Activated naive CD4-positive, alpha-beta T cell treated with anti-CD3 and anti-CD28 coated beads, Interleukin-2, amount 10 ng/mL, durations not matched to agents 7 days and 5 days (primary cell): ENCODE data around the gene YBX3.

ENCODE experiments used
- CTCF ChIA-PET: fragments of 350-600 bp; sonication (Branson Sonifier 250); formaldehyde crosslinking; loops from one replicate; lab custom pipeline; 2021; ENCODE audit warnings: antibody characterized with exemption; lab: Charles Lee
- DNase-seq: peaks from one replicate; pipeline ENCODE4 v3.0.0-alpha.2; 2020
- H3K27ac Mint-ChIP-seq: one replicate; pipeline ENCODE4 v1.8.0; 2021; ENCODE audit warnings: mild to moderate bottlenecking, moderate library complexity, mixed read lengths
- H3K27me3 Mint-ChIP-seq: one replicate; pipeline ENCODE4 v1.8.0; 2021; ENCODE audit warnings: mild to moderate bottlenecking, mixed read lengths
- H3K36me3 Mint-ChIP-seq: one replicate; pipeline ENCODE4 v1.8.0; 2021; ENCODE audit warnings: mixed read lengths
- H3K4me1 Mint-ChIP-seq: one replicate; pipeline ENCODE4 v1.8.0; 2021; ENCODE audit warnings: mixed read lengths
- H3K4me3 Mint-ChIP-seq: one replicate; pipeline ENCODE4 v1.8.0; 2021; ENCODE audit warnings: mild to moderate bottlenecking, moderate library complexity, mixed read lengths
- H3K9me3 Mint-ChIP-seq: one replicate; pipeline ENCODE4 v1.8.0; 2021; ENCODE audit warnings: mixed read lengths

YBX3 gene

DNA sequence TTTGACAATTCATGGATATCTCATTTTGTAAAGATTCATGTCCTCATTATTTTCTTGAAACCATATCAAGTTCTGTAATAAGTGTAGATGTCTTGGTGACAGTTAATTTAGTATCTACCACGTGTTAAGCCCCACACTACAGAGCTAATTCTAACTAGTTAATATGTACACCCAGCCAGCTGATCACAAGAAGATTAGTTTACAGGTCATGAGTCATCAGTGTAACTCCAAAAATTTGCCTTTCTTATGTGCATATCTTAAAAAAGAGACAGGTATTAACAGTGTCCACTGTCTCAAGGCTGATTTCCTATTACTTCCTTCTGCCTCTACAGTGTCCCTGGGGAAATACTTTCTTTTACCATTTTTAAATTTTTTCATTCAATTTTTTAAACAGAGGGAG is 13.3 kb upstream of the YBX3 start:
- no peaks in the 10 kb centered on the region for H3K36me3 Mint-ChIP-seq
- no peak for DNase-seq
- H3K27me3 Mint-ChIP-seq: peaks cover 38% of the 10 kb centered on the region
- H3K27ac Mint-ChIP-seq: no peak overlapping the region
- CTCF ChIA-PET: no interaction called here
- H3K4me1 Mint-ChIP-seq: no peaks in the 10 kb centered on the region
- H3K9me3 Mint-ChIP-seq: no peaks in the 10 kb centered on the region
- H3K4me3 Mint-ChIP-seq: no peak overlapping the region

DNA sequence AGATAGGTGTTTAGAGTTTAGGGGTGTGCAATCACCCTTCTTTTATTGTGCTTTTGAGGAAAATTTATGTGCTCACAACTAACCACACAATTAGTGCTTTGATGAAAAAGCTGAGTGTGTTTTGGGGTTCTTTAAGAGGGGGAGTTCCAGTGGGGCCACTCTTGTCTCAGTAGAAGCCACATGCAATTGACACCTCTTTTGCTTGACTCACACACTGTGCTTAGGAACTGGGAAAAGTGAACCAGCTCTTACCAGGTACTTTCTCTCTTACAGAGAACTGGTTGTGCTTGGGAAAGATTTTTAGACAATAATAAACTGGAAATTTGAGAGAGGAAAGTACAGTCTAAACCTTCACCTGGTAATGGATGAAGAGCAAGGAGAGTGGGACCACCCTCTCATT is 12.3 kb upstream of the YBX3 start:
- Mint-ChIP-seq H3K27ac (no peak overlapping the region), H3K4me3 (no peak overlapping the region), H3K4me1 (no peaks in the 10 kb centered on the region), H3K27me3 (peaks cover 40% of the 10 kb centered on the region), H3K9me3 (no peaks in the 10 kb centered on the region), H3K36me3 (no peaks in the 10 kb centered on the region)
- DNase-seq: no peak
- CTCF ChIA-PET: interaction anchor here (1.8 kb wide), 1 partner anchor 15 kb away, joined by 7 read pairs; no protein-coding TSS in a partner anchor

DNA sequence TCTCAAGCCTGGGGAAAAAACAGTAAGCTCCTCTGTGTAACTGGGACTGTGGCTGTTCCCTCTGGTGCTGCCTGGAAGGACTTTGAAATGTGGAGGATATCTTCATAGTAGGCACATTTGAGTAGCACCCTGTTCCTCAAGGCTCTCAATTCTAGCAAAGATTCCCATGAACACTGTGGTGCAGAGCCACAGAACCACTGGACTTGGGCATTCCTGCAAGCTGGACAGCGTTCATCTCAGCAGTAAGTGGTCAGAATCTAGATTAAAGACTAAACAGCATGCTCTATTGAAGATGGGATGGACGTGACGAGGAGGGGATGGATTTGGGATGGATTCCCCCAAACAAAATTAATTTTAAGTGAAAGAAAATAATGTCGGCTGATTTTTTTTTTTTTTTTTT is 9.4 kb upstream of the YBX3 start:
- Mint-ChIP-seq H3K27ac (no peak overlapping the region), H3K27me3 (peaks cover 52% of the 10 kb centered on the region), H3K36me3 (no peaks in the 10 kb centered on the region), H3K9me3 (no peaks in the 10 kb centered on the region), H3K4me1 (no peaks in the 10 kb centered on the region), H3K4me3 (no peak overlapping the region)
- CTCF ChIA-PET: interaction anchor here (0.8 to 1.6 kb wide), 3 partner anchors 8 to 17 kb away, joined by 3 to 4 read pairs (median 3); no protein-coding TSS in a partner anchor
- no peak for DNase-seq

DNA sequence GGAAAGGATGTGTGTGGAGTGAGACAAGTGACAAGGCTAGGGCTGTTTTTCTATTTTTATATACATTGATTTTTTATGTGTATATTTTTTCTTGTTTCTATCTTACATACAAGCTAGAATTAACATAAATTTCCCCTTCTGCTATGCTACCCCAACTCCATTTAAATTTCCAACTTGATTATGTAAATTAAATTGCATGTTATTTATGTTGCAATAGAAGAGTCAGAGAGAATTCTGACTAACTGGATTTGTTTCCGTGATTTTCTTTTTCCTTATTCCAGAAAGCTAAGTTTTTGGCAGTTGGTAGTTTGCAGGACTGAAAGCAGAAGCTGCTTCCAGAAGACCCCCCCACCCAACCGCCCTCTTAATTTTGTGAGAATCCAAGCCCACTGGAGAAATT is 8.9 kb upstream of the YBX3 start:
- DNase-seq: no peak
- H3K4me3 Mint-ChIP-seq: no peak overlapping the region
- H3K4me1 Mint-ChIP-seq: no peaks in the 10 kb centered on the region
- H3K27me3 Mint-ChIP-seq: peaks cover 56% of the 10 kb centered on the region
- H3K9me3 Mint-ChIP-seq: no peaks in the 10 kb centered on the region
- H3K36me3 Mint-ChIP-seq: no peaks in the 10 kb centered on the region
- CTCF ChIA-PET: interaction anchor here (0.8 to 1.6 kb wide), 3 partner anchors 8 to 17 kb away, joined by 3 to 4 read pairs (median 3); no protein-coding TSS in a partner anchor
- H3K27ac Mint-ChIP-seq: no peak overlapping the region

DNA sequence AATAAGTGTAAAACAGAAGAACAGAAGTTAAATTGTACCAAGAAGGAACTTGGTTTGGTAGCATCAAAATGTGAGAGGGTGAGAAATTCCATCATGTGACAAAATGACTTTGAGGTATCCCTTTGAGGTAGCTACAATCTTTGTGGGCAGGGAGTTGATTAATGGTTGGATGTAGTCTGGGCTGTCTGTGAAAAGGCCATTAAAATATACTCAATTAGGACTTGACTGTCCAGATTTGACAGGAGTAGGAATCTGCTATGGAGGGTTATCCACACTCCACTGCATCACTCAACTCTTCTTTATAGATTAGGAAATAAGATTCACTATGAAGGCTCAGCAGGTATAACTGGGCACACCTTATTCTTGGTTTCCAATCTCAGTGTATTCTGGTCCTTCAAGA is 7.4 kb upstream of the YBX3 start:
- Mint-ChIP-seq H3K27ac (no peak overlapping the region), H3K27me3 (peaks cover 64% of the 10 kb centered on the region), H3K9me3 (no peaks in the 10 kb centered on the region), H3K36me3 (no peaks in the 10 kb centered on the region), H3K4me1 (no peaks in the 10 kb centered on the region), H3K4me3 (no peak overlapping the region)
- CTCF ChIA-PET: no interaction called here
- no peak for DNase-seq

DNA sequence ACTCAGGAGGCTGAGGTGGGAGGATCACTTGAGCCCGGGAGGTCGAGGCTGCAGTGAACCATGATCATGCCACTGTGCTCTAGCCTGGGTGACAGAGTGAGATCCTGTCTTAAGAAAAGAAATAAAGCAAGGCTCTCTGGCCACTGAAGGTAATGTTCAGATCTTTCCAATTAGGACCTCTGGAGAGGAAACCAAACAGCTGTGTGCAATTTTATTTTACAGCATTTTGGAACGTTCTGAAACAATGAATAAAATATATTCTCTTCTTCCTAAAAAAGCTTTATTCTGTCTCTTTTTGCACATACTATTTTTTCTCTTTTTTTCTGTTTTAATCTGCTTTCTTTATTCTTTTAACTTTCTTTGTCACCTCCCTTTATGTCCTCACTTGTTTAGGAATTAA is 5.0 kb upstream of the YBX3 start:
- H3K27me3 Mint-ChIP-seq: peaks cover 72% of the 10 kb centered on the region
- peaks cover 10% of the 10 kb centered on the region for H3K4me1 Mint-ChIP-seq
- no peak for DNase-seq
- H3K9me3 Mint-ChIP-seq: no peaks in the 10 kb centered on the region
- H3K4me3 Mint-ChIP-seq: no peak overlapping the region
- no peak overlapping the region for H3K27ac Mint-ChIP-seq
- no peaks in the 10 kb centered on the region for H3K36me3 Mint-ChIP-seq
- CTCF ChIA-PET: no interaction called here

DNA sequence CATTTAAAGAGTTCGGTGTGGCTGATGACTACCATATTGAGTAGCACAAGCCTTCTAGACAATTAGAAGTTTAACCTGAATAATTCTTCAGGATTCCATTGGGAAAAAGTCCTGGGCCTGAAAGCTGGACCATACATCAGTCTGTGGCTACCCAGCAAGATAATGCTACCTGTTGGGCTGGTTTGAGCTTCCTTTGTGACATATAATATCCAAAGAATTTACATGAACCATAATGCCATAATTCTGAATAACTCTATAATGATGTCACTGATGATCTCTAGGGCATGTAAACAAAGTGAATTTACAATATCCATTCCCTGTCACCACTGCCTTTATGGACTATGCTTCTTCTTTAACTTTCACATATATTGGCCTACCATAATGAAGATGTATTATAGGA is 3.8 kb upstream of the YBX3 start:
- no peak overlapping the region for H3K27ac Mint-ChIP-seq
- H3K4me1 Mint-ChIP-seq: peaks cover 15% of the 10 kb centered on the region
- no peak for DNase-seq
- no peaks in the 10 kb centered on the region for H3K36me3 Mint-ChIP-seq
- H3K9me3 Mint-ChIP-seq: no peaks in the 10 kb centered on the region
- H3K4me3 Mint-ChIP-seq: no peak overlapping the region
- peaks cover 69% of the 10 kb centered on the region for H3K27me3 Mint-ChIP-seq
- CTCF ChIA-PET: no interaction called here

DNA sequence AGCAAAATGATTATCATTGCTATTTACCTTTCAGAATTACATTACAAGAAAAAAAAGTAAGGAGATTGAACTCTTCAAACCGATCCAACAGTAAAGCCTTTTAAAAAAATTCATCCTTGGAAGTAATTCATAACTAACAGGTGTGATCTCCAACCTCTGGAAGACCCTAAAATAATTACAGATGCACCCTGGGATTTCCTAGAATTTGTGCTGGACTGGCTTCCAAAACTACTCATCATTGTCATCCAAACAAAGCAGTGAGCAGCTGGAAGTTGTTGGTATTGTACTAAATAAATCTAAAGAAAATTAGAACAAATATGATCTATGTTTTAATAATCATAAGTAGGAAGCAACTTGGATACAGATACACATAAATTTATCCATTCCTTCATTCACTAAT is 1.9 kb upstream of the YBX3 start:
- no peaks in the 10 kb centered on the region for H3K9me3 Mint-ChIP-seq
- H3K36me3 Mint-ChIP-seq: no peaks in the 10 kb centered on the region
- no peak for DNase-seq
- peaks cover 32% of the 10 kb centered on the region for H3K4me1 Mint-ChIP-seq
- peaks cover 65% of the 10 kb centered on the region for H3K27me3 Mint-ChIP-seq
- H3K27ac Mint-ChIP-seq: no peak overlapping the region
- CTCF ChIA-PET: no interaction called here
- no peak overlapping the region for H3K4me3 Mint-ChIP-seq

DNA sequence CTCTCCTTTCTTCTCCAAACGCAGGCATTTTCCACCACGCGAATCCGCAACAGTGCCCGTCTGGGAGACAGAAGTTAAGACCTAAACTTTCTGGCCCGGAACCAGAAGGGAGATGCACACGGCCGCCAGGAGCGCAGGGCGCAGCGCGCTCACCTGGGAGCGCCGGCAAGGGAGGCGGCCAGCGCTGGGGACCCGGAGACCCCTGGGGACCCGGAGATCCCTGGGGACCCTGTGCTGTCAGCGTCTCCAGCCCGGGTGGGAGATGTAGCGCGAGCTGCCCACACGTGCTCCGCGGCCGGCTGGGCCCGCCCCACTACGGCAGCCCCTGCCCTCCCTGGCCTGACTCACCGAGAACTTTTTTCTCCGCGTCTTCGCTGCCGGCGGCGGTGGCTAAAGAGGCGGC is 620 bp downstream of the YBX3 start:
- Mint-ChIP-seq H3K9me3 (no peaks in the 10 kb centered on the region), H3K4me3 (peak overlapping the region; percentile 84), H3K4me1 (peaks cover 36% of the 10 kb centered on the region), H3K27me3 (peaks cover 52% of the 10 kb centered on the region), H3K27ac (peak overlapping the region; percentile 69), H3K36me3 (no peaks in the 10 kb centered on the region)
- CTCF ChIA-PET: interaction anchor here (2.1 kb wide), 1 partner anchor 27 kb away, joined by 14 read pairs; no protein-coding TSS in a partner anchor
- DNase-seq: peak; percentile 52

DNA sequence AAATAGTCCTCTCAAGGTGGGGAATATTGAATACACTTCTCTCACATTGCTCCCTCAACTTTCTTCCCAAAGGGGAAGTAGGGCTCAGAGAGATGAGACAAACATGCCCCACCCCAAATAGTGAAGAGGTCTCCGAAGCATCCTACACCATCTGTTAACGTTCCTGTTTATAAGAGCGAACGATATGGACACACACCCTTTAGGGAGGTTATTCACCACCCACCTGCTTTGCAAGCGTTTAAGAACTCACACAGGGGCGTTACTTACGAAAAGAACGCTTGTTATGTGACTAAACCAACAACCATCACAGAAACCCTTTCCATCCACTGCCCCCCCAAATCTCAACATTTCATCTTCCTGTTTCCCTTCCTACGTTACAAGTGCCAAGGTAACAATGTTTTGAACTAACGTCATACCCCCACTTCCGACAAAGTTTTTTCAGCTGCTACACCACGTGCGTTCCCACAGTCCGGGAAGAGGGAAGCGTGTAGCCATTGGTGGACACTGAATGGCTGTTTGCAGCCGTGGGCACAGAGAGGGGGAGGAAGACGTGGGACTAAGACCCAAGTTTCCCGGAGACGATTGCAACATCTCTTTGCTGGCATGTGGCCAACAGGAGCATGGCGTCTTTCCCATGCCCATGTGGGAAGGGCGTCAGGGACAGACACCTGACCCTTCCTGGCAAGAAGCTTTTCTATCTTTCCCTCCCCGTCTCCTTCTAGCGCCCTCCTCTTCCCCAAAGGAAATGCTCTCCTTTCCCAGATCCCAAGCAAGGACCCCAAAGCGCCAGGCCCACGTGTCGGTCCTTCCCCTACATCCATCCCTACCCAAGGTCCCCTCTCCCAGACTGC is 1.2 kb downstream of the YBX3 start:
- H3K27me3 Mint-ChIP-seq: peaks cover 45% of the 10 kb centered on the region
- CTCF ChIA-PET: no interaction called here
- no peaks in the 10 kb centered on the region for H3K36me3 Mint-ChIP-seq
- H3K4me3 Mint-ChIP-seq: peak overlapping the region; percentile 84
- DNase-seq: peak; percentile 55
- no peaks in the 10 kb centered on the region for H3K9me3 Mint-ChIP-seq
- peak overlapping the region; percentile 69 for H3K27ac Mint-ChIP-seq
- H3K4me1 Mint-ChIP-seq: peaks cover 36% of the 10 kb centered on the region

DNA sequence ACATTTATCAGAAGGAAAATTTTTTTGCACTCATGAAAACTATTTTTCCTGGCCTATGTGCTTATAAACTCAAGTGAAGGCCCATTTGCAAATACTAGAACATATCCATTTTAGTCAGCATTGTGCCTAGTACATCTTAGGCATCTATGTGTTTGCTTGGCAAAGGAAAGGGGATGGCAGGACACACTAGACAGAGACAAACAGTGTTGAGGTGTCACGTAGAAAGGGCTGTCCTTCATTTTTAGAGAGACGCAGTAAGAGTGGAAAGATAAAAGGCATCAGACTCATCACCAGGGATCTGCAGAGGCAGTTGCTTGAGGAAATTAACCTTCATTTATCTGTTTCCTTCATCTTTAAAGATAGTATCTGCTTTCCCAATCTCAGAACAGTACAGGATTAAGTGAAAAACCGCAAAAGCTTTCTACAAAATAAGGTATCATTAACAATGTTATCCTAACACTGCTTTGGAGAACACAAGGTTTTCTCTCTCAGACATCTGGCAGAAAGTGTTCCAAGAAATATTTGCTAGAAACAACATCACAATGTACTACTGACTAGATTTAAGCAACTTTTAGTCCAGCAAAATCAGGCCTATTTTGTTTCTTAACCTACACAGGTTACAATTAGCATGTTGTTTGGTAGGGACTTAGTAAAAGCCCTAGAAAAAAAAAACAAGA is 2.0 kb downstream of the YBX3 start:
- Mint-ChIP-seq H3K36me3 (peaks cover 3% of the 10 kb centered on the region), H3K27ac (no peak overlapping the region), H3K27me3 (peaks cover 43% of the 10 kb centered on the region), H3K4me1 (peaks cover 40% of the 10 kb centered on the region), H3K9me3 (no peaks in the 10 kb centered on the region), H3K4me3 (peak overlapping the region; percentile 84)
- no peak for DNase-seq
- CTCF ChIA-PET: no interaction called here

DNA sequence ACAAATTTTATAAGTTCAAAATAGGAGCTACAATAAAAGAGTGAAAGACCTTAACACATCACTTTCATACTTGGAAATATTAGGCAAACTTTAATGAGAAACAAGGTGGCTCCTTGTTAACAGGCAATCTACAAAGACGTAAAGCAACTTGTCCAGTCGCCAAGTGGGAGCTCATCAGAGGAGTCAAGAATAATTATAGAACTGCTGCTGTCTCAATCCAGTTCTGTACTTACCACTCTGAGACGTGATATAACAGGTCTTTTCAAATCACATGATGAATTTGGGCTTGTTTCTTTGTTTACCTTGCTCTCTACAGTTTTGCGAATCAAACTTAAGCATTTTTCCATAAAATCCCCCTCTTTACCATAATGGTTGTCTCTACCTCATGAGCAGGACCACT is 3.6 kb downstream of the YBX3 start:
- no peak overlapping the region for H3K27ac Mint-ChIP-seq
- H3K27me3 Mint-ChIP-seq: peaks cover 29% of the 10 kb centered on the region
- no peak overlapping the region for H3K4me3 Mint-ChIP-seq
- DNase-seq: no peak
- H3K4me1 Mint-ChIP-seq: peaks cover 50% of the 10 kb centered on the region
- CTCF ChIA-PET: interaction anchor here (1.5 kb wide), 1 partner anchor 30 kb away, joined by 4 read pairs; no protein-coding TSS in a partner anchor
- no peaks in the 10 kb centered on the region for H3K9me3 Mint-ChIP-seq
- H3K36me3 Mint-ChIP-seq: peaks cover 9% of the 10 kb centered on the region

DNA sequence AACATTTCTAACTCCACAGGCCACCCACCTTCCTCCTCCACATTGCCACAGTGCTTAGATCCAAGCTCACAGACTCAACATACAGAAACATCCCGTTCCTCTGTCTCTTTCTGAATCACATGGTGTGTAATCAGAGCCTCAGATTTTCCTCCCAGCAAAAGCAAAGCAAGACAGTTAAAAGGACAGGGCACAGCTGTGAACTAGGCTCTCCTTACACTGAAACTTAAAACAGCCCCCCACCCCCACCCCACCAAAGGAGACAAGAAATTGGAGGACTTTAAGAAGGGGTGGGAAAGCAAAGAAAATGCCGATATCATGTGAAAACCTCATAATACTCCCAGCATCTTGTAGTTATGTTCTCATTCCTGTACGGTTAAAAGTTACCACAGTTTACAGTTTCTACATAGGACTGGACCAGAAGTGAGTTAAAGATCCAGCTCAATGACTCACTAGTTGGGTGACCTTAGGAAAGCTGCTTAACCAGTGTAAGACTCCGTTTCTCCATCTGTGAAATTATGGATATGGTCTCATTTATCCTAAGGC is 4.8 kb downstream of the YBX3 start:
- H3K36me3 Mint-ChIP-seq: peaks cover 15% of the 10 kb centered on the region
- no peak overlapping the region for H3K27ac Mint-ChIP-seq
- no peak for DNase-seq
- CTCF ChIA-PET: interaction anchor here (0.7 kb wide), 1 partner anchor 27 kb away, joined by 3 read pairs; no protein-coding TSS in a partner anchor
- H3K4me1 Mint-ChIP-seq: peaks cover 41% of the 10 kb centered on the region
- no peak overlapping the region for H3K4me3 Mint-ChIP-seq
- no peaks in the 10 kb centered on the region for H3K9me3 Mint-ChIP-seq
- H3K27me3 Mint-ChIP-seq: peaks cover 18% of the 10 kb centered on the region

DNA sequence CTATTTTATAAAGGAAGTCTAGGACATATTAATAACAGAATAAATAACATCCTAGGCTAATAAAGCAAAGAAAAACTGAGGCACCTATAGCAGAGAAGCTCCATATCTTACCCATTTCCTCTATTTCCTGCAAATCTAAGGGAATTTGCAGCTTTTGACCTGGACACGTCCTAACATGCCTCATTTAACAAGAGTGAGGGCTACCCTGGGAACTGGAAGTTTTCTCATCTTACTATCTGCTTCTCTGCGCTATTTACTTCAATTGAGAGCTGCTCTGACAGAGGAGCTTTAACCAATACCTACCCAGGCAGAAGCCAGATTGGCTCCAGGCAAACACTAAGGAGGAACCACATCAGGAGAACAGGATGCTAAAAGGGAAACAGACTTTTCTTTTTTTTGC is 5.7 kb downstream of the YBX3 start:
- H3K36me3 Mint-ChIP-seq: peaks cover 20% of the 10 kb centered on the region
- CTCF ChIA-PET: interaction anchor here (1.5 kb wide), 1 partner anchor 32 kb away, joined by 5 read pairs; no protein-coding TSS in a partner anchor
- H3K27me3 Mint-ChIP-seq: peaks cover 13% of the 10 kb centered on the region

More for the DNA sequence above, 5.7 kb downstream of the YBX3 start:
- no peak overlapping the region for H3K4me3 Mint-ChIP-seq
- no peak overlapping the region for H3K27ac Mint-ChIP-seq
- peaks cover 40% of the 10 kb centered on the region for H3K4me1 Mint-ChIP-seq
- no peak for DNase-seq
- no peaks in the 10 kb centered on the region for H3K9me3 Mint-ChIP-seq
